ENCODE data around the gene ZNF267.
"Not testable (repeated sequence)": the region's sequence is repeated elsewhere in the genome, so short reads cannot be mapped to it uniquely, and the experiment has no call there.

Gene ZNF267
- 225 to 315 reads per million in 2 experiments for total RNA-seq

GRCh38 chr16:31873556-31874365 lies at the start of gene ZNF267:
Gene ZNF267 (plus strand): TSS chr16:31873807. CDS start chr16:31873967, 160 bp downstream.
- DNase-seq (ENCODE audit: low read depth), result peak; percentile 92

GRCh38 chr16:31833047-31833446 lies 40.6 kb upstream of the ZNF267 start:
- no peak for DNase-seq (ENCODE audit: low read depth)

GRCh38 chr16:31836396-31836795 lies 37.2 kb upstream of the ZNF267 start:
- not testable (repeated sequence) for DNase-seq (ENCODE audit: low read depth)

GRCh38 chr16:31842864-31843263 lies 30.7 kb upstream of the ZNF267 start:
- no peak for DNase-seq (ENCODE audit: low read depth)

- DNase-seq (ENCODE audit: low read depth), result not testable (repeated sequence)
Observed at GRCh38 chr16:31848572-31848971, 25.0 kb upstream of the ZNF267 start.

- DNase-seq (ENCODE audit: low read depth), result no peak
Observed at GRCh38 chr16:31853291-31853690, 20.3 kb upstream of the ZNF267 start.

GRCh38 chr16:31860508-31860907 lies 13.1 kb upstream of the ZNF267 start:
- DNase-seq (ENCODE audit: low read depth), result no peak

- DNase-seq (ENCODE audit: low read depth), result no peak
Observed at GRCh38 chr16:31861455-31861854, 12.2 kb upstream of the ZNF267 start.

GRCh38 chr16:31862761-31863160 lies 10.8 kb upstream of the ZNF267 start:
- no peak for DNase-seq (ENCODE audit: low read depth)

- no peak for DNase-seq (ENCODE audit: low read depth)
Observed at GRCh38 chr16:31868164-31868563, 5.4 kb upstream of the ZNF267 start.

- peak; percentile 74 for DNase-seq (ENCODE audit: low read depth)
Observed at GRCh38 chr16:31868691-31869167, 4.9 kb upstream of the ZNF267 start.

GRCh38 chr16:31869511-31870201 lies 4.0 kb upstream of the ZNF267 start:
- DNase-seq (ENCODE audit: low read depth), result peak; percentile 77

- no peak for DNase-seq (ENCODE audit: low read depth)
Observed at GRCh38 chr16:31870809-31871208, 2.8 kb upstream of the ZNF267 start.

GRCh38 chr16:31871510-31871909 lies 2.1 kb upstream of the ZNF267 start:
- DNase-seq (ENCODE audit: low read depth), result no peak

- no peak for DNase-seq (ENCODE audit: low read depth)
Observed at GRCh38 chr16:31872201-31872600, 1.4 kb upstream of the ZNF267 start.

- no peak for DNase-seq (ENCODE audit: low read depth)
Observed at GRCh38 chr16:31874366-31875111, 932 bp downstream of the ZNF267 start.

- DNase-seq (ENCODE audit: low read depth), result no peak
Observed at GRCh38 chr16:31875112-31875803, 1.7 kb downstream of the ZNF267 start.

GRCh38 chr16:31875928-31876547 lies 2.4 kb downstream of the ZNF267 start:
- no peak for DNase-seq (ENCODE audit: low read depth)

- DNase-seq (ENCODE audit: low read depth), result peak; percentile 33
Observed at GRCh38 chr16:31876951-31877828, 3.6 kb downstream of the ZNF267 start.
